Measurements from ENCODE around the gene TBC1D21. TPM values are rescaled to one million over a fixed set of nuclear protein-coding genes. Genes with fewer than 3 reads are reported as not detected.
A peak's percentile ranks its signal among the peaks of the same experiment; 100 is the strongest.

TBC1D21 gene
- polyA plus RNA-seq, 4 donors = not detected

DNA sequence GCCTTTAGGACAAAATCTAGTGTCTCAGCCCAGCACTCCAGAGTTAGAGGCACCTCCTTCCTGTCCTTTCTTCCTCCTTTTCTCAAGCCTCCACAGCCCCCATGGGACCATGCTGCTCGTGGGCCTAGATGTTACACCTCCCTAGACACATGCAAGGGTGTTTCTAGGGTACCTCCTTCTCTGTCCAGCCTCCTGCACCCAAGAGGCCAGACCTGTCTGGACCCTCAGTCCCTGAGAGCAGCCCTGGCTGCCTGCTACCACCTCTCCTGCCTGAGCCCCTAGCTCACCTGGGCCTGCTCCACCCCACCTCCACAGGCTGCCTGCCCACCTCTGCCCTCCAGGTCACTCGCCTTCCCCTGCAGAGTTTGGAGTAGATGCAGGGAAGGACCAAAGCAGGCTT lies 58.1 kb downstream of the TBC1D21 start:
- no peak for FAIRE-seq
- Histone ChIP-seq H3K4me3 (ENCODE audit: low read depth in 1 of 3, low read length in 3 of 3) (no peak overlapping the region), H3K36me3 (ENCODE audit: control insufficient read depth in 3 of 3, insufficient read depth in 2 of 3, low read depth in 1 of 3, low read length in 3 of 3) (no peaks in the 10 kb centered on the region), H3K27me3 (ENCODE audit: control insufficient read depth in 3 of 3, insufficient read depth in 3 of 3, low read length in 3 of 3) (peaks cover 0 to 5% (median 0%) of the 10 kb centered on the region in 3 donors), H3K9me3 (ENCODE audit: control insufficient read depth in 2 of 2, insufficient read depth in 1 of 2, low read depth in 1 of 2, low read length in 1 of 2) (no peaks in the 10 kb centered on the region), H3K27ac (ENCODE audit: low read depth in 1 of 3, low read length in 2 of 3) (no peak overlapping the region), H3K4me1 (ENCODE audit: control insufficient read depth in 3 of 3, insufficient read depth in 2 of 3, low read depth in 1 of 3, low read length in 2 of 3) (peaks cover 0 to 9% (median 0%) of the 10 kb centered on the region in 3 donors)
- DNase-seq = no peak
- 59 to 78% (median 72%) methylated on average over 2 of the region's 2 CpGs for WGBS, 3 donors

DNA sequence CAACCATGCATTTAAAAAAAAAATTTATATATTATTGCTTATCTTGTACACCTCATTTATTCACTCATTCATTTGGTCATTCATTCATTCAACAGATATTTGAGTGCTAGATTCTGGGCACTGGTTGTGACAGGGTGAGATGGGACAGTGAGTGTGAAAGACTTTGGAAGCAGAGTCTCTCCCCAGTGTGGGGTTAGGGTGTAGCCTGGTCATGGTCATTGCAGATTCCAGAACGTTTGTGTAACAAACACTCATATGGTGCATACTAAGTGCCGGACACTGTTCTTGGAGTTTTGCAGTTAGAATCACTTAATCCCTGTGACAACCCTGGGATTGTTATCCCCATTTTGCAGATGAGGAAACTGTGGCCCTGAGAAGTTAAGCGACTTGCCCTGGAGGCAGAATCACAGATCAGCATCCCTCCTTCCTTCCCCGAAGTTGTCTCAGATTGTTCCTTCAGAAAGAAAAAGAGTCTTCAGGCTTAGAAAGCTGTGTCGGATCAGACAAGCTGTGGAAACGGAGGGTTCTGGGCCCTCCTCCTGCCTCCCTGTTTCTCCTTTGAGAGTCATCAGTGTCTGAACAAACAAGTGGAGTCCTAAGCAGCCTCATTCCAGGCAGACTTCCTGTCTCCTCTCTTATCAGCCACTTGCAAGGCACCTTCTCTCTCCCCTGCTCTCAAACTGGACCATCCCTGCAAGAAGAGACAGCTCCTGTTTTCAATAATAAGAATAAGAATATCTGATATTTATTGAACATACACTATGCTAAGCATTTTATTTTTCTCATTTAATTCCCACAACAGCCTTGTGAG lies 59.2 kb downstream of the TBC1D21 start:
- H3K36me3 ChIP-seq (ENCODE audit: control insufficient read depth in 3 of 3, insufficient read depth in 2 of 3, low read depth in 1 of 3, low read length in 3 of 3) = peaks cover 0 to under 1% (median 0%) of the 10 kb centered on the region in 3 donors
- DNase-seq = no peak
- H3K27ac ChIP-seq (ENCODE audit: low read depth in 1 of 3, low read length in 2 of 3) = no peak overlapping the region
- H3K27me3 ChIP-seq (ENCODE audit: control insufficient read depth in 3 of 3, insufficient read depth in 3 of 3, low read length in 3 of 3) = peaks cover 0 to 5% (median 0%) of the 10 kb centered on the region in 3 donors
- no peak overlapping the region for H3K4me3 ChIP-seq (ENCODE audit: low read depth in 1 of 3, low read length in 3 of 3)
- no peaks in the 10 kb centered on the region for H3K9me3 ChIP-seq (ENCODE audit: control insufficient read depth in 2 of 2, insufficient read depth in 1 of 2, low read depth in 1 of 2, low read length in 1 of 2)
- no peak for FAIRE-seq
- WGBS, 3 donors = 76 to 82% (median 79%) methylated on average over 6 of the region's 6 CpGs
- H3K4me1 ChIP-seq (ENCODE audit: control insufficient read depth in 3 of 3, insufficient read depth in 2 of 3, low read depth in 1 of 3, low read length in 2 of 3) = peaks cover 0 to 13% (median 0%) of the 10 kb centered on the region in 3 donors

DNA sequence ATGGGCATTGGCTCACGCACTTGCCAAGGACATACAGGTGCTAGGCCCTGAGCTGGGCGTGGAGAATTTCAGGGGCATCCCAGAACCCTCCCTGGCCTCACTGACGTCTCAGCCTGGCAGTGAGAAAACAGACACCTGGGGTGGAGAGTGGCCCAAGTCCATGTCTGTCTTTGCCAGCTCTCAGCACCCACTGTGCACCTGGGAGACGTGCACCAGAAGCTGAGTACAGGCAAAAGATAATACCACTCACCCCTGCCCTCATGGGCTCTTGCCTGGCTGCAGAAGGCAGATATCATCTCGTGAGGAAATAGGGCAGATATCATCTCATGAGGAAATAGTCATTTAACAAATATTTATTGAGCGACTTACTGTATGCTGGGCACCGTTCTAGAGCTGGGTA lies 60.9 kb downstream of the TBC1D21 start:
- Histone ChIP-seq H3K9me3 (ENCODE audit: control insufficient read depth in 2 of 2, insufficient read depth in 1 of 2, low read depth in 1 of 2, low read length in 1 of 2) (no peaks in the 10 kb centered on the region), H3K4me1 (ENCODE audit: control insufficient read depth in 3 of 3, insufficient read depth in 2 of 3, low read depth in 1 of 3, low read length in 2 of 3) (peaks cover 0 to 8% (median 0%) of the 10 kb centered on the region in 3 donors), H3K36me3 (ENCODE audit: control insufficient read depth in 3 of 3, insufficient read depth in 2 of 3, low read depth in 1 of 3, low read length in 3 of 3) (peaks cover 0 to 2% (median 0%) of the 10 kb centered on the region in 3 donors), H3K27me3 (ENCODE audit: control insufficient read depth in 3 of 3, insufficient read depth in 3 of 3, low read length in 3 of 3) (no peaks in the 10 kb centered on the region), H3K27ac (ENCODE audit: low read depth in 1 of 3, low read length in 2 of 3) (no peak overlapping the region), H3K4me3 (ENCODE audit: low read depth in 1 of 3, low read length in 3 of 3) (no peak overlapping the region)
- DNase-seq = peak in 1 of 2 donors; percentile 45
- 12 to 58% (median 36%) methylated on average over 7 of the region's 7 CpGs for WGBS, 3 donors
- no peak for FAIRE-seq

DNA sequence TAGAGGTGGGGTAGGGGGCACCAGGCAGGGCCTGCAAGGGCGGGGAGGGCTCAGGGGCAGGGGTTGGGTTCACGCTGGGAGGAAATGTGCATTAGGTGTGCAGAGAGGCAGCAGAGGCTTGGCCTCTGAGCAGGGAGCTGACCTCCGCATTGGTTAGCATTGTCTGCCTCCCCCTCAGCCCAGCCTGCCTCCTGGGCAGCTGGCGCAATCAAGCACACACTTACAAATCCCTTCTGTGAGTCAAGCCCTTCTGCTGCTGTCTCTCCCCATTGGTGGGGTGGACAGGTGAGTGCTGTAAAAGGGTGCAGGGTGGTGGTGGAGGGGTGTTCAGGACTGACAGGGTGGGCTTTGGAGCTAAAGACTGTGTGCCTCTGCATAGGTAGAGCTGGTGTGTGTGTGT lies 62.2 kb downstream of the TBC1D21 start:
- H3K36me3 ChIP-seq (ENCODE audit: control insufficient read depth in 3 of 3, insufficient read depth in 2 of 3, low read depth in 1 of 3, low read length in 3 of 3) = peaks cover 0 to 2% (median 0%) of the 10 kb centered on the region in 3 donors
- no peak for FAIRE-seq
- peaks cover 0 to 9% (median 0%) of the 10 kb centered on the region in 3 donors for H3K4me1 ChIP-seq (ENCODE audit: control insufficient read depth in 3 of 3, insufficient read depth in 2 of 3, low read depth in 1 of 3, low read length in 2 of 3)
- WGBS, 3 donors = 89 to 93% (median 91%) methylated on average over 4 of the region's 4 CpGs
- no peak overlapping the region for H3K4me3 ChIP-seq (ENCODE audit: low read depth in 1 of 3, low read length in 3 of 3)
- H3K27ac ChIP-seq (ENCODE audit: low read depth in 1 of 3, low read length in 2 of 3) = no peak overlapping the region
- no peaks in the 10 kb centered on the region for H3K27me3 ChIP-seq (ENCODE audit: control insufficient read depth in 3 of 3, insufficient read depth in 3 of 3, low read length in 3 of 3)
- H3K9me3 ChIP-seq (ENCODE audit: control insufficient read depth in 2 of 2, insufficient read depth in 1 of 2, low read depth in 1 of 2, low read length in 1 of 2) = no peaks in the 10 kb centered on the region
- DNase-seq = no peak

DNA sequence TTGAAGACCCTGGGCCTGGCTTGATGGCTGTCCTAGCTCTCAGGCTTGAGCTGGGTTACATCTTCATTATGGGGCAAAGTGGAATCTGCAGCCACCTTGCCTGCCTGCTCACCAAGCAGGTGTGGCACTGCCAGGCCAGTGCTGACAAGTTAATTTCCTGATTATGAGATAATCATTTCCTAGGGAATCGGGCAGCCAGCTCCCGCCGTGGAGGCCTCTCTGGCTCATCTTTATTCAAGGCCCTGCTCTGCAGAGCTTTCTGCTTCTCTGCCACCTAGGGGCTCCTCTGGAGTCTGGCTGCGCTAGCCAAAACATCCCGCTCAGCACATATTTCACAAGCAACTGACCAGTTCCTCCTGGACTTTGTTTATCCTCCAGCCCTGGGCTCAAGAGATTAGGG lies 62.8 kb downstream of the TBC1D21 start:
- no peak for FAIRE-seq

DNA sequence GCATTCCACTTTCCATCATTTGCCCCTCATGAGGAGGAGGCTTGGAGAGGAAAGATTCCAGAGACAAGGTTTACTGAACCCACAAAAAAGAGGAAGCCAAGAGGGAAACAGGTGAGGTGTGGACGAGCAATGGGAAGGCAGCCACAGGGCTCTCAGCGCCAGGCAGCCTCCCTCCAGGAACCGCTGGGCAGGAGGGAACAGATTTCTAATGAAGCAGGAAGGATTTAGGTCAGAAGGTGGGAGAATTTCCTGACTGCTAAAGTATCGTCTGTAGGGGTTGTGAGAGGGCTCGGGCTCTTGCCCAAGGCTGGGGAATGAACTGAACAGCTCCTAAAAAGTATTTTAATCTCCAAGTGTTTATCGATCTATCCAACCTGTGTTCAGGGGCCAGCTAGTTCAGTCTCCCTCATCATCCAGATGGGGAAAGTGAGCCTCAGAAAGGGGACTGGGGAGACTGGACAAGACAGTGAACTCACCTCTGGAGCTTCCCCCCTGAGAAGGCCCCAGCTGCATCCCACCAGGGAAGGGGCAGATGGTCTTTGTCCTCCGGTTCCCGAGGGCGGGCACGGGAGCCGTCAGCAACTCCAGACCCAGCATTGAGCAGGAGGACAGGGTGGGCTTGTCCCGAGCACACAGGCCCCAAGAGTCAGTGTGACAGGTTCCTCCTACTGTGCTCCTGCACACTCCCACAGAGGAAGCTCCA lies 63.4 kb downstream of the TBC1D21 start:
- H3K36me3 ChIP-seq (ENCODE audit: control insufficient read depth in 3 of 3, insufficient read depth in 2 of 3, low read depth in 1 of 3, low read length in 3 of 3) = peaks cover 0 to 2% (median 0%) of the 10 kb centered on the region in 3 donors
- H3K9me3 ChIP-seq (ENCODE audit: control insufficient read depth in 2 of 2, insufficient read depth in 1 of 2, low read depth in 1 of 2, low read length in 1 of 2) = no peaks in the 10 kb centered on the region
- FAIRE-seq (no peak), DNase-seq (no peak)
- 60 to 68% (median 66%) methylated on average over 12 of the region's 12 CpGs for WGBS, 3 donors
- no peaks in the 10 kb centered on the region for H3K27me3 ChIP-seq (ENCODE audit: control insufficient read depth in 3 of 3, insufficient read depth in 3 of 3, low read length in 3 of 3)
- no peak overlapping the region for H3K27ac ChIP-seq (ENCODE audit: low read depth in 1 of 3, low read length in 2 of 3)
- H3K4me1 ChIP-seq (ENCODE audit: control insufficient read depth in 3 of 3, insufficient read depth in 2 of 3, low read depth in 1 of 3, low read length in 2 of 3) = peaks cover 0 to 18% (median 0%) of the 10 kb centered on the region in 3 donors
- H3K4me3 ChIP-seq (ENCODE audit: low read depth in 1 of 3, low read length in 3 of 3) = no peak overlapping the region

More for the DNA sequence above, 62.8 kb downstream of the TBC1D21 start:
- 33 to 46% (median 33%) methylated on average over 5 of the region's 5 CpGs for WGBS, 3 donors
- Histone ChIP-seq H3K36me3 (ENCODE audit: control insufficient read depth in 3 of 3, insufficient read depth in 2 of 3, low read depth in 1 of 3, low read length in 3 of 3) (peaks cover 0 to 2% (median 0%) of the 10 kb centered on the region in 3 donors), H3K9me3 (ENCODE audit: control insufficient read depth in 2 of 2, insufficient read depth in 1 of 2, low read depth in 1 of 2, low read length in 1 of 2) (no peaks in the 10 kb centered on the region), H3K4me1 (ENCODE audit: control insufficient read depth in 3 of 3, insufficient read depth in 2 of 3, low read depth in 1 of 3, low read length in 2 of 3) (peaks cover 0 to 16% (median 0%) of the 10 kb centered on the region in 3 donors), H3K27me3 (ENCODE audit: control insufficient read depth in 3 of 3, insufficient read depth in 3 of 3, low read length in 3 of 3) (no peaks in the 10 kb centered on the region), H3K4me3 (ENCODE audit: low read depth in 1 of 3, low read length in 3 of 3) (no peak overlapping the region), H3K27ac (ENCODE audit: low read depth in 1 of 3, low read length in 2 of 3) (no peak overlapping the region)
- peak in 1 of 2 donors; percentile 48 for DNase-seq

DNA sequence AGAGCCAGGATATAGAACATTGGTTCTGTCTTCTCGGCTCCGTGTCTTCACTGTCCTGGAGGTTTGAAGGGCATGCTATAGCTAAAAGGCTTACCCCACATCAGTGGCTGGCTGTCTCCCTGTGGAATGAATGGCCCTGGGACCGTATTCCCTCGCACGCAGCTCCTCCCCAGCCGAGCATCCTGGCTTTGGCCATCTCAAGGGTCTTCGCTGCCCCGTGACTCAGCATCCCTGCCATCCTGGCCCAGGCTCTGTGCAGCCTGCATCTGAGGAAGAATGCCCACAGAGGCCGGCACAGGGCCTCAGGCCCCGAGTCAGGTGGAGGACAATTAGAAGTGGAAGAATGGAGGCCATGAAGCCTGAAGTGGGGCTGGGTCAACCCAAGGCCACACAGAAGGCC lies 63.9 kb downstream of the TBC1D21 start:
- H3K4me3 ChIP-seq (ENCODE audit: low read depth in 1 of 3, low read length in 3 of 3) = no peak overlapping the region
- WGBS, 3 donors = 72 to 91% (median 83%) methylated on average over 8 to 10 of the region's 10 CpGs
- DNase-seq (no peak), FAIRE-seq (no peak)
- H3K9me3 ChIP-seq (ENCODE audit: control insufficient read depth in 2 of 2, insufficient read depth in 1 of 2, low read depth in 1 of 2, low read length in 1 of 2) = peaks cover 0 to under 1% of the 10 kb centered on the region in 2 donors
- peaks cover 0 to 2% (median 0%) of the 10 kb centered on the region in 3 donors for H3K36me3 ChIP-seq (ENCODE audit: control insufficient read depth in 3 of 3, insufficient read depth in 2 of 3, low read depth in 1 of 3, low read length in 3 of 3)
- H3K27me3 ChIP-seq (ENCODE audit: control insufficient read depth in 3 of 3, insufficient read depth in 3 of 3, low read length in 3 of 3) = no peaks in the 10 kb centered on the region
- H3K27ac ChIP-seq (ENCODE audit: low read depth in 1 of 3, low read length in 2 of 3) = no peak overlapping the region
- H3K4me1 ChIP-seq (ENCODE audit: control insufficient read depth in 3 of 3, insufficient read depth in 2 of 3, low read depth in 1 of 3, low read length in 2 of 3) = peaks cover 0 to 18% (median 0%) of the 10 kb centered on the region in 3 donors

DNA sequence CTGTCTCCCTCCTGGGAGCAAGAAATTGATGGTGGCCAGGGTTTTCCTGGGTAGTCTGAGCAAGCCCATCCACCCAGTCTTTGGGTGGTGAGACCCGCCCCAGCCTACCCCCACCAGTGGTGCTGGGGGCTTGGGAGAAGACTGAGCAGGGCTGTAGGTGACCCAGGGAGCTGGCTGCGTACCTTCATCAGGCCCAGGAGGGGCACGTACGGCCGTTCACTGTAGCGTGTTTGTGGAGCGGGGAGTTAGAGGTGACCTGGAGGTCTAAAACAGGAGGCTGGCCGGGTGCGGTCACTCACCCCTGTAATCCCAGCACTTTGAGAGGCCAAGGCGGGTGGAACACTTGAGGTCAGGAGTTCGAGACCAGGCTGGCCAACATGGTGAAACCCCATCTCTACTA lies 64.4 kb downstream of the TBC1D21 start:
- FAIRE-seq (no peak), DNase-seq (no peak)
- no peak overlapping the region for H3K27ac ChIP-seq (ENCODE audit: low read depth in 1 of 3, low read length in 2 of 3)
- H3K9me3 ChIP-seq (ENCODE audit: control insufficient read depth in 2 of 2, insufficient read depth in 1 of 2, low read depth in 1 of 2, low read length in 1 of 2) = peaks cover 0 to 5% of the 10 kb centered on the region in 2 donors
- peaks cover 0 to 2% (median 0%) of the 10 kb centered on the region in 3 donors for H3K36me3 ChIP-seq (ENCODE audit: control insufficient read depth in 3 of 3, insufficient read depth in 2 of 3, low read depth in 1 of 3, low read length in 3 of 3)
- WGBS, 3 donors = 90 to 96% (median 93%) methylated on average over 11 of the region's 11 CpGs
- H3K27me3 ChIP-seq (ENCODE audit: control insufficient read depth in 3 of 3, insufficient read depth in 3 of 3, low read length in 3 of 3) = no peaks in the 10 kb centered on the region
- no peak overlapping the region for H3K4me3 ChIP-seq (ENCODE audit: low read depth in 1 of 3, low read length in 3 of 3)
- H3K4me1 ChIP-seq (ENCODE audit: control insufficient read depth in 3 of 3, insufficient read depth in 2 of 3, low read depth in 1 of 3, low read length in 2 of 3) = peaks cover 0 to 18% (median 0%) of the 10 kb centered on the region in 3 donors

Data from small intestine (tissue), 7 donors.